Measurements from ENCODE around the gene MBOAT2. TPM values are rescaled to one million over a fixed set of nuclear protein-coding genes. Genes with fewer than 3 reads are reported as not detected.

The MBOAT2 gene
- total RNA-seq = 30.2 and 52.0 TPM in 2 replicates

GRCh38 chr2:9003616-9004337, at the start of gene MBOAT2:
MBOAT2 (minus strand) TSS chr2:9003684; CDS start chr2:9003614, 70 bp downstream.

GRCh38 chr2:8836971-8837794, 166.3 kb downstream of the MBOAT2 start, which contains the start of gene KIDINS220:
KIDINS220 (minus strand) TSS chr2:8837613; CDS start chr2:8827093, 10,520 bp downstream.

Other genes with a start within 250 kb of the MBOAT2 start
- gene KIDINS220, start 166.1 kb downstream of the MBOAT2 start, total RNA-seq = 68.0 and 69.2 TPM in 2 replicates
- gene ASAP2, start 203.1 kb upstream of the MBOAT2 start, total RNA-seq = 40.9 and 76.5 TPM in 2 replicates

Measured in placental pericyte (primary cell).